ENCODE results near the gene FBXL15. TPM values are rescaled to one million over a fixed set of nuclear protein-coding genes. Genes with fewer than 3 reads are reported as not detected.

The FBXL15 gene
- total RNA-seq, 1 experiment from 2014 or later, result 17.6 TPM

DNA sequence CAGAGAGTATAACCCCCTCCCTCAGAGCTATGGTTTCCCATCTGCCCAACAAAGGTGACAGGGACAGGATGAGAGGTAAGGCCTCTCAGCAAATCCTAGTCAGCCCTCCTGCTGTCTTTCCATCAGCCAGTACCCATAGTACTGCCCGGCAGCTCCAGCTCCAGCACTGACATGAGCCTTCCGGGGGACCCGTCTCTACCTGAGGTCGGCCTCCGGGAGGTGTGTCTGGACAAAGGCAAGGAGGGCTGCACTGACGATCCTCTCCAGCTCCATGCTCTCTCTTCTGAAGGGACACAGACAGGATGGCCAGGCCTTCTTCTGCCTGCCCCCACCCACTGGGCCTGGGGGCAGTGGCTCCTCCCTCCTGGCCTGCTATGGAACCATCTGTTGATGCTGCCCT is 4.3 kb downstream of the FBXL15 start:
- DNase-seq (ENCODE audit: low read depth), result no peak

DNA sequence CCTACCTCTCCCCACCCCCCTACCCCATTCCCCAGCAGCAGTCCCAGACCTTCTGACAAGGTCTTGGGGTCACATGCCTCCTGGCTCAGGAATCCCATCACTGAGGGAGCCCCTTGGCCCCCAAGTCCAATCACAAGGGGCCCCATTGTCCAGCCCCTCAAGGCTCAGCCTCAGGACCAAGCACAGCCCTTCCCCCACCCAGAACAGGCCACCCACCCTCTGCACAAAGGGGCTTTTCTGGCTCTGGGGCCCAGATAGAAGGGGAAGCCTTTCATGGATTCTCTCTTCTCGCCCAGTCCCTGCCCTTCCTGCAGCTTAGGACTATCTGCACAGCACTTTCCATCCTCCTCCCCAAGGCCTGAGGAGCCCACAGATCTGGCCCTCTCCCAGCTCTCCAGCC is 4.8 kb downstream of the FBXL15 start:
- DNase-seq (ENCODE audit: low read depth), result no peak

- peak; percentile 38 for DNase-seq (ENCODE audit: low read depth)
These were observed 6.2 kb downstream of the FBXL15 start for GRCh38 chr10:102426803-102427287.

DNA sequence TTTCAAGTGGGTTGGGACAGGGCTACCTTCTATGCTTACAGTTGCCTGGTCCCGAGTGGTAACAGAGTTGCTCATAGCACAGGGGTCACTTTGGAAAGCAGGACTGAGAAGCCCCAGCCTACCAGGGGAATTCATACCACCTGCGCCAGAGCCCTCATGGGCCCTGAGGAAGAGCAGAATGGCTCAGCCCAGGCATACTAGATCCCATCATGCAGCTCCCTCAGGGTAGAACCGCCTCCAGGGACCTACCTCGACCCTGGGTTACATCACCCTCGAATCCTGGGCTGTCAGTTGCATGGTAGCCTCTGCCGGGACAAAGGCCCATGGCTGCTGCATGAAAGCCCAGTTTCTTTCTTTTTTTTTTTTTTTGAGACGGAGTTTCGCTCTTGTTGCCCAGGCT is 8.8 kb downstream of the FBXL15 start:
- no peak for DNase-seq (ENCODE audit: low read depth)

DNA sequence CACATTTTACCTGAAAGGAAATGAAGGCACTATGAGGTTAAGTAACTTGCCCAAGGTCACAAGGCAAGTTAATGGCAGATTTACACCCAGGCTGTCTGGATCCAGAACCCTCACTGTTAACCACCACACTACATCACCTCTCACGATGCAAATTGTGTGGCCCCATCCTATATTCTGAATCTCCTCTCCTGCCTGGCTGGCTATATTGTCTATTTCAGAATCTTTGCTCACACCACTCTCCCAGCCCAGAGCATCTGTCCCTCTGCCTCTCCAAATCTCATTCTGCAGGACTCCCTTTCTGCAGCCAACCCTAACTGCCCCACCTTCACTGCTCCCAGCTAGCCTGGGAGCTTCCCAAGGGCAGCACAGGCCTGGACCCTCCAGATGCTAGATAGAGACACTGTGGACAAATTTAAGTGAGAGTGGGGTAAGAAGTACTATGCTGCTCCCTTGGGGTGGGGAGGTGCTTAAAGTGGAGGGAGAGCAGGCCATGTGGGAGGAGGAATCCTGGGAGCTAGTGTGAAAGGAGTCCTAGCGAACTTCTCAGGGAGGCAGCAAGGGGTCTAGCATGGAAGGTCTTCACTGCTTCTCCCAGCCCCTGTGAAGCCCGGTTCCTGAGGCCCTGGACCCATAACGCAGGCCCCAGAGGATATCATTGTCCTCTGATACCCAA is 11.0 kb downstream of the FBXL15 start:
- DNase-seq (ENCODE audit: low read depth), result peak; percentile 40

DNA sequence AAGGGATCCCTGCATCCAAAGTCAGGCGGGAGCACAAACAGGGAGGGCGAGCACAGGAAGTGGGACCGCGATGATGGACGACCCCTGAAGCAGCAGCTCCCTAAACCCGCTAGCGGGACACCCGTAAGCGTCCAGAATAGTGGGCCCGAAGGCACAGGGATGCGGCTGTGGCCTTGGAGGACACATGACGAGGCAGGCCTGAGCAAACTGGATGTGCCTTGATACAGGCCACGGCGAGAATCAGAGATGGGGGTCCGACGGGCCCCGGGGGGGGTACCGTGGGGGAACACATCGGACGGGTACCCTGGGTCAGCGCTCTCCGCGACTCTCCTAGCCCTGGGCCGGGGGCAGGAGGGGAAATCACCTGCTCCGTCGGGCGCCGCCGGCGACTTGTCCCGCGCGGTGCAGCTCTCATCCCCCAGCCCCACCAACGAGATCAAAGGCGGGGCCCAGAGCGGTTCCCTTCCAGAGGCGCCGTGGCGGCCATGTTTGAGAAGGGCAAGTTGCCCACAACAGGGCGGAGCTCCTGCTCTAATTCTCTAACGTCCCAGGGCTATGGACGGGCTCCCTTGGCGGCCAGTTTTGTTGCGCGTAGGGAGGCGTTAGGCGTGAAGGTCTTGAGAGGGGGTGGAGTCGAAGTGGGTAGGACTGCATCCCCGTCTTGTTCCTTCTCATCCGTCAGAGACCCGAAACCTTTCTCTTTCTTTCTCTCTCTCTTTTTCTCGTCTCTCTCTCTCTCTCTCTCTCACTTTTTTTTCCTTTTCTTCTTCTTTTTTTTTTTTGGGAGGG is 11.7 kb downstream of the FBXL15 start, which contains the start of gene CUEDC2:
CUEDC2 (minus strand) TSS at position 413 of the 789 bp plus-strand sequence. CDS start 7,386 bp downstream, outside the sequence.
- peak; percentile 96 for DNase-seq (ENCODE audit: low read depth)

GRCh38 chr10:102433619-102434046 is 13.0 kb downstream of the FBXL15 start:
- no peak for DNase-seq (ENCODE audit: low read depth)

DNA sequence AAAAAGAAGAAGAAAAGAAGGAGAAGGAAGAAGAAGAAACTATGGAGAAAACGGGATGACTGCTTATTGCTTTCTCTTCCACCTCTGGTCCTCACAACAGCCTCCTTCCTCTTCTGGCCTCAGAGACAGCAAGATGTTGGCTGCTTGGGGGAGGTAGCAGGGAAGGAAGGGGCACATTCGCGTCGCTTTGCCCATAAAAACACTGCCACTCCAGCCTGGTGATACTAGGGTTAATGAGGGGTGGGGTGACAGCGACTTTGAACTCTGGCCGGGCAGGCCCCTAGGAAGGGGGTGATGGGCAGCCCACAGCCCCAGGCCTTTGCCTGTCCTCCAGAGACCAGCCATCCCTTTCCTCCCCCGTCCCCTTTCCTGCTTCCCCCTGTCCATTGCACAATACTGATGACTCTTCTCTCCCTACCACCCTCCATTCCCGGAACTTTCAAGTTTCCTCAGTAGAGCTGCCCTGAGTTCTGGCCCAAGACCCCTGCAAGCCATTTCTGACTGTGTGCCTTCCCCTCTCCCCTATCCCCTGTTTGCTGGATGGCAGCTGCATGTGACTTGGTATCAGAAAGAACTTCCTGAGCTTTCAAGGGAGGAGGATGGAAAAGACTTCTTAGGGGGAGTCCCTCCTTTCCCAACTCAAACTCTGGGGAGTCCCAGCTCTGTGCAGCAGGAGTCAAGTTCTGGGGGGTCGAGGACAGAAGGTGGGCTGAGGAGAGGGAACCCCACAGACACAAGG is 13.9 kb downstream of the FBXL15 start:
- peak; percentile 37 for DNase-seq (ENCODE audit: low read depth)

DNA sequence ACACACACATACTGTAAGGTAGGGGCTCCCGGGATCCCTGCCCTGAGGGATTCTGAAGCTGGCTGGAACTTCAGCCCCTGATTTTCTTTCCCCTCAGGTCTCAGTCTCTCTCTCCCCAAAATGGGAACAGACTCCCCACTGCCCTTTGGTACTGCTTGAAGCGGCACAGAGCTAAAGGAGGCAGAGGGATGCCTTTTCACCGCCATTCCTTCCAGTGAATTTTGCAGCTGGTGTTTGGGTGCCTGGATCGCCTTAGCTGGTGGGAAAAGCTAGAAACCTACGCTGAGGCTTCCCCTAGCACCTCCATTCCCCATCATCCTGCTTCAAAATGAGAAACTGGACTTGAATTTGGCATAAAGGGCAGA is 14.5 kb downstream of the FBXL15 start:
- DNase-seq (ENCODE audit: low read depth), result no peak

DNA sequence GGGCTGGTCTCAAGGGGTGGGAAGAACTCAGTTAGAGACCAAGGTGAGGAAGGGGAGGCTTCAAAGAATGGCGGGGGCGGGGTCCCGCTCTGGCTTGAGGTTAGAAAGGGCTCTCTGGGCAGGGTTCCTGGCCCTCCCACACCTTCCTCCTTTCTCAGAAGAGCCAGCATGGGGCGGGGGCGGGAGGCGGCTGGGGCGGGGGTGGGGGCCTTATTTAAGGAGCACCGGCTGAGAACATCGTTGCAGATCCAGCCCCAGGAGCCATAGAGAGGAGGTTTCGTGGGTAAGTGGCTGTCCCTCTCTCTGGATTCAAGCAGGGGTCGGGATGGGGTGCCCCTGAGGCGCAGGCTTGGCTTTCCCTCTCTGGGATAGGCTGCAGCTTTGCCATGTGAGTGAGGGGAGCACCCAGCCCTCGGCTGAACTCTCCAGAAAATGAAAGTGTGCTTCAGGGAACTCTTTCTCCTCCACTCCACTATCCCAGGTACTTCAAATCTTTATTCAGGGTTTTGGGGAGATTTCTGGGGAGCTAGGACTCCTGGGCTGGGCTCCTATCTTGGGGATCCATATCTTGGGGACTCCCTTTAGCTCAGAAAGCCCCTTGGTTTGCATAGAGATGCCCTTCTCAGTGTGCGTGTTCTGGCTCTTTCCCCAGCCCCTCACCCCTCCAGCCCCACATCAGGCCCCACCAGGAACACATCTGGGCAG is 15.0 kb downstream of the FBXL15 start:
- DNase-seq (ENCODE audit: low read depth), result no peak

DNA sequence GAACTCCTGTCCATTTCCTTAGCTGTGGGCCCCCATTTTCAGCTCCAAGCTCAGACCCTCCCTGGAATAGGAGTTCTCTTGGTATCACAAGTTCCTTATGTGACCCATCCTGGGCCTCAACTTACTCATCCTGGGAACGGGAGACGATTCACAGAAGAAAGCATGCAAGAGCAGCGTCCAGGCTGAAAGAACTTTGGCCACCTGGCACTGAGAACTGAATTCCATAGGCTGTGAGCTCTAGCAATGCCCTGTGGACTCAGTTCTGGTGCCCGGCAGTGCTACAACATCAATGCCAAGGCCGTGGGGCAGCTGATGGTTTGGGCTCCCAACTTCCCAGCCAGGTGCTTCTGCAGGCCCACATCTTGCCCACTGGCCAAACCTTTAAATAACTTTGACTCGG is 15.7 kb downstream of the FBXL15 start:
- no peak for DNase-seq (ENCODE audit: low read depth)

DNA sequence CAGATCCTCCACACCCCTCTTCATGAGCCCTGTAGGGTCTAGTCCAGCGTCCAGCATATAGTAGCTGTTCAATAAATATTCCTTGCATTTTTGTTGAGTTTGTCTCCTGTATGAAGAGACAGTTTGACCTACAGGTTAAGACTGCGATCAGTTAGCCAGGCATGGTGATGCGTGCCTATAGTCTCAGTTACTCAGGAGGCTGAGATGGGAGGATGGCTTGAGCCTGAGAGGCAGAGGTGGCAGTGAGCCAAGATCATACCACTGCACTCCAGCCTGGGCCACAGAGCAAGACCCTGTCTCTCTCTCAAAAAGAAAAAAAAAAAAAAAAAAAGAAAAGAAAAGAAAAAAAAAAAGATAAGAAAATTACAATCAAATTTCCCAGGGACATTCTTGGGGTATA is 16.9 kb downstream of the FBXL15 start:
- DNase-seq (ENCODE audit: low read depth), result no peak

GRCh38 chr10:102438374-102438773 is 17.7 kb downstream of the FBXL15 start:
- DNase-seq (ENCODE audit: low read depth), result no peak

GRCh38 chr10:102444851-102445250 is 24.2 kb downstream of the FBXL15 start:
- DNase-seq (ENCODE audit: low read depth), result no peak

DNA sequence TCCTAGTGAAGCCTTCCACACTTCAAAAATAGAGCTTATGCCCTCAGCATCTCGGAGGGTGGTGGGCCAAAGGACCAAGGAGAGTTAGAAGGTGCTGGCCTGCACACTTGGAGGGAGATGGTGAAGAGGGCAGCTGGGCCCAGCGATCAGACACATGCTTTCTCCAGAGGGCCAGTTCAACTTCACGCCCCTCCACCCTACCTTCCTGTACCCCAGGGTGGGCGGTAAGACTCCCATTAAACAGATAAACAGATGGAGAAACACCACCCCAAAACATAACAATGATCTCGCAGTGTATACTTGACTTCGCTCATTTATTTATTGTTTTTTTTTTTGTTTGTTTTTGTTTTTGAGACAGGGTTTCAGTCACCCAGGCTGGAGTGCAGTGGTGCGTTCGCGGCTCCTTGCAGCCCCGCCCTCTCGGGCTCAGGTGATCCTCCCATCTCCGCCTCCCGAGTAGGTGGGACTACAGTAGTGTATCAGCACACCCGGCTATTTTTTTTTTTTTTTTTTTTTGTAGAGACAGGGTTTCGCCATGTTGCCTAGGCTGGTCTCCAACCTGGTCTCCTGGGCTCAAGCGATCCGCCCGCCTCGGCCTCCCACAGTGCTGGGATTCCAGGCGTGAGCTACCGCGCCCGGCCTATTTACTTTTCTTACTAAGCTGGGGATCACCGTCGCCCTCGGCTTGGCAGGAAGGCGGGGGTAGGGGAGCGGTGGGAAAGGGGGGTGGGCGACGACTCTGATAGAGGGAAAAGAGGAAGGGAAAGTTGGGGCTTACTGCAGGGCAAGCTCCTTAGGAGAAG is 28.9 kb downstream of the FBXL15 start:
- peak; percentile 34 for DNase-seq (ENCODE audit: low read depth)

DNA sequence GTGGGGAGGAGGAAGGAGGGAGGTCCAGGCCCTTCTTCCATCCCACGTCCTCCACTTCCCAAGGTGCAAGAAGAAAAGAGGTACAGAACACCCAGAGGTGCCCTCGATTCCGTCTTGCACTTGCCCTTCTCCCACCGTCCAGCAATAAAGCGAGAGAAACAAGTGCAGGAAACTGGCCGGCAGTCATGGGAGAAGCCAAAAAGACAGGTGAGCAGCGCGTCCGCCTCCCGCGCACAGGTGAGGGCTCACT is 29.4 kb downstream of the FBXL15 start:
- DNase-seq (ENCODE audit: low read depth), result no peak

- peak; percentile 75 for DNase-seq (ENCODE audit: low read depth)
These were observed 29.9 kb downstream of the FBXL15 start for GRCh38 chr10:102450374-102451104.

DNA sequence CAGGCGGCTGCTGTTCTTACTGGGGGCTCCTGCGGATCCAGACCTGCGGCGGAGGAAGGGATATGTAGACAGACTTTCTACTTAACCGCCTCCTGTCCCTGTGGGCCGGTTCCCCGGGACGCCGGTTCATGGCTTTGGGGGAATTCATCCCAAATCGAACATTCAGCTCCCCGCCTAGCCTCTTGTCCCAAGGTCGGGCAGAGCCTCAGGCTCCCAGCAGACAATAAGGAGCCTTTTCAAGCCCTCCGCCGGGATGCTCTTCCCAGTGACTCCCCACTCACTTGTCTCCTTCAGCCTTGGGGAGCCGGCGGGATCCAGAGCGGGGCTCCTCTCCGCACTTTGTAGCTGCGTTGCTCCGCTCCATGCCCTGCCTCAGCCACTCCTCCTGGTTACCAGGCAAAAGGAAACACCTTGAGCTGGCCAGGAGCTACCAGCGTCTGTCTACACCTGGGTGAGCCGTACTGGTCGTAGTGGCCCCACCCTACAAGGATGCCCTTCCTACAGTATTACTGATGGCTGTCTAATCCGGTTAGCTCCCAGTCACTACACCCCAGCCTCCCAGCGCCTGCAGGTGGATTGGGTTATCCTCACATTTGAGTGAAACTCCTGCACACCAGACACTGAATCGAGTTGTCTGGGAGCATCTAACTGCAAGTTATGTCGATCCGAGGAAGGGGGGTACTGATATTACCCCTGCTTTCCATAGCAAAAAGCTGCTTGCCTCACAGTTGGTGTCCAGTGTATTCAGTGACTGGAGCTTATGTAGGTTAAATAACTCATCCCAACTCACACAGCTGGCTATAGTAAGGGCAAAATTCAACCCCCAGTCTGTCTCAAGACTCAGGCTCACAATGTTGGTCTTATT is 30.7 kb downstream of the FBXL15 start, which contains the start of gene C10orf95:
C10orf95 (minus strand) TSS at position 439 of the 865 bp plus-strand sequence. CDS start 450 bp downstream, outside the sequence.
- no peak for DNase-seq (ENCODE audit: low read depth)

All from HT1080 (cell line).